GF-D8 (cell line): ENCODE results near the gene ATG9B.

ENCODE experiments used
- DNase-seq: peaks from one replicate; lab custom pipeline; 2025; lab: John Stamatoyannopoulos, UW

The ATG9B gene, protein sequence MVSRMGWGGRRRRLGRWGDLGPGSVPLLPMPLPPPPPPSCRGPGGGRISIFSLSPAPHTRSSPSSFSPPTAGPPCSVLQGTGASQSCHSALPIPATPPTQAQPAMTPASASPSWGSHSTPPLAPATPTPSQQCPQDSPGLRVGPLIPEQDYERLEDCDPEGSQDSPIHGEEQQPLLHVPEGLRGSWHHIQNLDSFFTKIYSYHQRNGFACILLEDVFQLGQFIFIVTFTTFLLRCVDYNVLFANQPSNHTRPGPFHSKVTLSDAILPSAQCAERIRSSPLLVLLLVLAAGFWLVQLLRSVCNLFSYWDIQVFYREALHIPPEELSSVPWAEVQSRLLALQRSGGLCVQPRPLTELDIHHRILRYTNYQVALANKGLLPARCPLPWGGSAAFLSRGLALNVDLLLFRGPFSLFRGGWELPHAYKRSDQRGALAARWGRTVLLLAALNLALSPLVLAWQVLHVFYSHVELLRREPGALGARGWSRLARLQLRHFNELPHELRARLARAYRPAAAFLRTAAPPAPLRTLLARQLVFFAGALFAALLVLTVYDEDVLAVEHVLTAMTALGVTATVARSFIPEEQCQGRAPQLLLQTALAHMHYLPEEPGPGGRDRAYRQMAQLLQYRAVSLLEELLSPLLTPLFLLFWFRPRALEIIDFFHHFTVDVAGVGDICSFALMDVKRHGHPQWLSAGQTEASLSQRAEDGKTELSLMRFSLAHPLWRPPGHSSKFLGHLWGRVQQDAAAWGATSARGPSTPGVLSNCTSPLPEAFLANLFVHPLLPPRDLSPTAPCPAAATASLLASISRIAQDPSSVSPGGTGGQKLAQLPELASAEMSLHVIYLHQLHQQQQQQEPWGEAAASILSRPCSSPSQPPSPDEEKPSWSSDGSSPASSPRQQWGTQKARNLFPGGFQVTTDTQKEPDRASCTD

DNA sequence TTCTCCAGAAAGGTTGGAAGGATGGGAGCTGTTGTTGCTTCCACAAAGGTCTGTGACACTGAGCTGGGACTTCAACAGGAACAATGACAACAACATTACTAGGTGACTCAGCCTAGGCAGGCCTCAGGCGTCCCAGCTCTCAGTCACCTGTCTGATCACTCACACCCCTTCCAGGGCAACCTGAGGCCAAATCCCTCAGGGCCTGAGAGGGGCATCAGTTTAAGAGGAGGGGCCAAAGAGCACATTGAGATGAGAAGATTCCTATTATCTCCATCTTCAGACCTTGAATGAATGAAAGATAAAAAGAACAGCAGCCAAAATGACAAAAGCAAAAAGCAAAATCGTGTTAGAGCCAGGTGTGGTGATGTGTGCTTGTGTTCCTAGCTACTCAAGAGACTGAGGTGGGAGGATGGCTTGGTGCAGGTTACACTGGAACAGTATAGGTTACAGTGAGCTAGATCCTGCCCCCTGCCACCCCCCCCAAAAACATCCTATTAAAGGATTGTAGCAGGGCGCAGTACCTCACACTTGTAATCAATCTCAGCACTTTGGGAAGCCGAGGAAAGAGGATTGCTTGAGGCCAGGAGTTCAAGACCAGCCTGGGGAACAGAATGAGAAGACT is at the start of gene ATG9B:
Gene ATG9B (minus strand): TSS at position 60 of the 622 bp plus-strand sequence. CDS start 71 bp downstream, outside the sequence.
- no peak for DNase-seq

DNA sequence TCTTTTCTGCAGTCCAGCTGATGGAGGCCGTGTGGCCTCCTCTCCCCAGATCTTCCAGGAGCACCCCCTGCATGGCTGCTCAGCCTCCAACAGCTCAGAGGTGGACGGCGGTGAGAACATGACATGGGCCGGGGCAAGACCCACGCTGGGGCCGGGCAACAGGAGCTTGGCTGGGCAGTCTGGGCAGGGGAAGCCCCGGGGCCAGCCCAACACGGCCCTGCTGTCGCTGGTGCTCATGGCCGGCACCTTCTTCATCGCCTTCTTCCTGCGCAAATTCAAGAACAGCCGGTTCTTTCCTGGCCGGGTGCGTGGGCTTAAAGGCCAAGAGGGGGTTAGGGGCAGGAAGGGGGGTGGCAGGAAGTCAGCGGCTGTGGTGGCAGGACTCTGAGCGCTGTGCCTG is 49.7 kb upstream of the ATG9B start:
- no peak for DNase-seq

DNA sequence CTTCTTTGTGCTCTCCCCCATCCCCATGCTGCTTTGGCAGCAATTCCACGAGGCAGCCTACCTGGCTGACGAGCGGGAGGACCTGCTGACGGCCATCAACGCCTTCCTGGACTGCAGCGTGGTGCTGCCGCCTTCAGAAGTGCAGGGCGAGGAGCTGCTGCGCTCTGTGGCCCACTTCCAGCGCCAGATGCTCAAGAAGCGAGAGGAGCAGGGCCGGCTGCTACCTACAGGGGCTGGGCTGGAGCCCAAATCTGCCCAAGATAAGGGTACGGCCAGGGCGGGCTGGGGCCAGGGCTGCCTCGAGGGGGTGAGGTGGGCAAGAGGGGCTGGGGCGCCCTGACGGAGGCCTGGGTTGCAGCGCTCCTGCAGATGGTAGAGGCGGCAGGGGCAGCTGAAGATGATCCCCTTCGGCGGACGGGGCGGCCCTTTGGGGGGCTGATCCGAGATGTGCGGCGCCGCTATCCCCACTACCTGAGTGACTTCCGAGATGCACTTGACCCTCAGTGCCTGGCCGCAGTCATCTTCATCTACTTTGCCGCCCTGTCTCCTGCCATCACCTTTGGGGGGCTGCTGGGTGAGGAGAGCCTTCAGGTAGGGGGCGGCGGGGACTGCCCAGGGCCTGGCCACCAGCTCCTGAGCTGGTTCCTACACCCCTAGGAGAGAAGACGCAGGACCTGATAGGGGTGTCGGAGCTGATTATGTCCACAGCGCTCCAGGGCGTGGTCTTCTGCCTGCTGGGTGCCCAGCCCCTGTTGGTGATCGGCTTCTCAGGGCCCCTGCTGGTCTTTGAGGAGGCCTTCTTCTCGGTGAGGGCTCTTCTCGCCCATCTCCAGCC is 47.0 kb upstream of the ATG9B start:
- DNase-seq, result no peak

DNA sequence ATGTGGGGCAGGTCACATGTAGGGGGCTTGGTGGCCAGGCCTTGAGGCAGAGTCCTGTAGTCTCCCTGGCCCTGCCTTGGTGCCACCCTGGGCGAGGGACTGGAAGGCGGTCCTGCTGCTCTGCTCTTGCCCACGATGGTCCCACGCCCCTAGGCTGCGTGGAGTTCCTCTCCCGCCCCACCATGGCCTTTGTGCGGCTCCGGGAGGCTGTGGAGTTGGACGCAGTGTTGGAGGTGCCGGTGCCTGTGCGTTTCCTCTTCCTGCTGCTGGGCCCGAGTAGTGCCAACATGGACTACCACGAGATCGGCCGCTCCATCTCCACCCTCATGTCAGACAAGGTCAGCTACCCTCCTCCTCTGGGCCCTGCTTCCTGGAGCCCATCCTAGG is 46.3 kb upstream of the ATG9B start:
- DNase-seq, result no peak

DNA sequence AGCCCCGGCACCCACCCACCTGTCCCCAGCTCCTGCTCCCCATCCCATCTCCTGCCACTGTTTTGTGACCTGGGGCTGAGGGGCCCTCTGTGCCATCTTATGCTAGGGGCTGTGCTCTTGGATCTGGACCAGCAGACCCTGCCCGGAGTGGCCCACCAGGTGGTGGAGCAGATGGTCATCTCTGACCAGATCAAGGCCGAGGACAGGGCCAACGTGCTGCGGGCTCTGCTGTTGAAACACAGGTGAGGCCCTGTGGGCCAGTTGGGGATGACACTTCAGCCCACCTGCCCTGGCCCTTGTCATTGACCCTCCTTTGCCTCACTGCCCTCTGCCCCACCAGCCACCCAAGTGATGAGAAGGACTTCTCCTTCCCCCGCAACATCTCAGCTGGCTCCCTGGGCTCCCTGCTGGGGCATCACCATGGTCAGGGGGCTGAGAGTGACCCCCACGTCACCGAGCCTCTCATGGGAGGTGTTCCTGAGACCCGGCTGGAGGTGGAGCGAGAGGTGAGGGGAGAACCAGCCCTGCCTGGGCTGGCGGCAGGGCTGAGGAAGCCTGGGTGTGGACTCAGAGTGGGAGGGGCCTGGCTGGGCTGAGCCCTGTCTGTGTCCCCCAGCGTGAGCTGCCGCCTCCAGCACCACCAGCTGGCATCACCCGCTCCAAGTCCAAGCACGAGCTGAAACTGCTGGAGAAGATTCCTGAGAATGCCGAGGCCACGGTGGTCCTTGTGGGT is 45.7 kb upstream of the ATG9B start:
- DNase-seq, result no peak

DNA sequence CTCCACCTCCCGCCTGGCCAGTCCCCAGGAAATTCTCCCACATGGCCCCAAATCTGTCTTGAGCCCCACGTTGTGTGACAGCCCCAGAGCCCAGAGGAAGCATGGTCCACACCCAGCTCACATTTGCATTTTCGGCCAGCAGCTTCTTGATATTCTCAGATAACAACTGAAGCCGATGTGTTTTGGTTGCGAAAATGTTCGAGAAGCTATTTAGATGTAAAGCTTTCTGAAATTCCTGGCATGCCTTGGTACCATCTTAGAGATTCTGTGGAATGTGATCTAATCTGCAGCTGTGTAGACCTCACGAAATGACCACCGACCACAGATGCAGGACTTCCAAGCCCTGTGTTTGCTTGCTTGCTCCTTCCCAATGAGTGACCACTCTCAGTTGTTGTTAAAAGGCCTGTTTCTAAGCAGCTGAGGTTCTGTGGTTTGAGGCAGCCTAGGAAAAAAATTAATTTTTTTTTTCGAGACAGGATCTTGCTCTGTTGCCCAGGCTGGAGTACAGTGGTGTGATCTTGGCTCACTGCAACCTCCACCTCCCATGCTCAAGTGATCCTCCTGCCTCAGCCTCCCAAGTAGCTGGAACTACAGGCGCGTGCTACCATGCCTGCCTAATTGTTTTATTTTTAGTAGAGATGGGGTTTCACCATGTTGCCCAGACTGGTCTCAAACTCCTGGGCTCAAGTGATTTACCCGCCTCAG is 43.9 kb upstream of the ATG9B start:
- no peak for DNase-seq

DNA sequence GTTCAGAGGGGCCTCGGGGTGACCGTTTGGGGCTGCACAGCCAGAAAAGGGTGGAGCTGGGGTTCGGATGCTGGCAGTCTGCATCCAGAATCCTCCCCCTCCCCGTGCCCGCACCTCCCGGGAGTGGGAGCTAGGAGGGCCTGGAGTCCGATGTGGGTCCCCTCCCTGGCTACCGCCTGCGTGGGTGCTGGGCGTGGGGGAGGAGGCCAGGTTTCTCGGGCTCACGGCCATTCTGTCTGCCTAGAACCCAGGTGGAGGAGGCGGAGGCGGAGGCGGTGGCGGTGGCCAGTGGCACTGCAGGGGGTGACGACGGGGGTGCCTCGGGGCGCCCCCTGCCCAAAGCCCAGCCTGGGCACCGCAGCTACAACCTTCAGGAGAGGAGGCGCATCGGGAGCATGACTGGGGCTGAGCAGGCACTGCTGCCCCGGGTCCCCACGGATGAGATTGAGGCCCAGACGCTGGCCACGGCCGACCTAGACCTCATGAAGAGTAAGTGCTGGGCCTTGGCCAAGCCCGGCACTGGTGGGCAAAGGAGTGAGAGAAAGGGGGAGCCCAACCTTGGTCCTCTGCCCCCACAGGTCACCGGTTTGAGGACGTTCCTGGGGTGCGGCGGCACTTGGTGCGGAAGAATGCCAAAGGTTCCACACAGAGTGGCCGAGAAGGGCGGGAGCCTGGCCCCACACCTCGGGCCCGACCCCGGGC is 42.1 kb upstream of the ATG9B start:
- DNase-seq, result no peak

DNA sequence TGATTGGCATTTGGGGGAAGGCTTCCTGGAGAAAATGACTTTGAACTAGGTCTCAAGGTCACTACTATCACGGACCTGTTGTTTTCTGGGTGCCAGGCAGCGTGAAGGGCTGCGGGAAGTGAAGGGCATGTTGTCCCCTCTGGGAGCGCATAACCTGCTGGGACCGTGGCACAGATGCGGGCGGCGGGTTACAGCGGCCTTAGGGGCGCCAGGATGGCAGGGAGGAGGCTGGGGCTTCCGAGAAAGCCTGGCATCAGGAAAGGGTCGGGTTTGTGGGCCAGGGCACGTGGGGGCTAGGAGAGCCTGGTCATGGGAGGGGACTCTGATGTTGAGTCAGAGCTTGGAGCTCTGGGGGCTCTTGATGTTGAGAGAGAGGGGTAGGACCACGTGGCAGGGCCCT is 41.2 kb upstream of the ATG9B start:
- DNase-seq, result no peak

DNA sequence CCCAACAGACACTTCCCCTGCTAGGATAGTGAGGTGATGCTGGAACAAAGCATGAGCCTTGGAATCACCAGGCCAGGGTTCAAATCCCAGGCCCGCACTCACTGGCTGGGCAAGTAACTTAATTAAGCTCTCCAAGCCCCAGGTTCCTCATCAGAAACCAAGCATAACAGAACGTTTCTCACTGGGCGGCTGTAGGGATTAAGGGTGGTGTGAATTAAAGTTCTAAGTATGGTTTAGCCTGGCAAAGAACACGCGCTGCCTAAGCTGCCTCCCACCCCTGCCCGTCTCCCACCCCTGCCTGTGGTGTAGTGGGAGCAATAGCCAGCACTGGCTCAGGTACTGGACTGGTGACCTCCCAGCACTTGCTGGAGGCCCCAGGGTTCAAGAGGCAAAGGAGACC is 40.7 kb upstream of the ATG9B start:
- no peak for DNase-seq

DNA sequence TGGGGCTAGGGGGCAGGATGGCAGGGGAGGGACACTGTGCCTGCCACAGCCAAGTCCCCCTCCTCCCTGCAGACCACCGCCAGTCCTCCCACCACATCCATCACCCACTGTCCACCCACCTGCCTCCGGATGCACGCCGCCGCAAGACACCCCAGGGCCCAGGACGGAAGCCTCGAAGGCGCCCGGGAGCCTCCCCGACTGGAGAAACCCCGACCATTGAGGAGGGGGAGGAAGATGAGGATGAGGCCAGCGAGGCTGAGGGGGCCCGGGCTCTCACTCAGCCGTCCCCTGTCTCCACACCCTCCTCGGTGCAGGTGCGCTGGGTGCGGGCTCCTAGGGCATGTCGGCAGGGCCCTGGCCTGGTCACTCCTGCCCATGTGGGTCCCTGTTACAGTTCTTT is 40.2 kb upstream of the ATG9B start:
- no peak for DNase-seq

DNA sequence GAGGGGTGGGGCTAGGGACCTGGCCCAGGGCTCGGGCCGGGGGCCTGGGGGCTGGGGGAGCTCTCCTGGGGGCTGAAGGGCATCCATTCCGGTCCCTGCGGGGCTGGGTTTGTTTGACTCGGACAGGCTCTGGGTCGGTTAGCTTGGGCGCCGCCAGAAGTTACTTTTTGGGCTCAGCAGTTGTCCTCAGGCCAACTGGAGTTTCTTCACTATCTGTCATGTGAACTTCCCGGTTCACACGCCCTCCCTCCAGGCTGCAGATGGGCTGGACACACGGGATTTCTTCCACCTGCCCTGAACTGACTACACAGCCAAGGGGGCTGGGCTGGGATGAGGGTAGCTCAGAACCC is 38.9 kb upstream of the ATG9B start:
- DNase-seq, result no peak

DNA sequence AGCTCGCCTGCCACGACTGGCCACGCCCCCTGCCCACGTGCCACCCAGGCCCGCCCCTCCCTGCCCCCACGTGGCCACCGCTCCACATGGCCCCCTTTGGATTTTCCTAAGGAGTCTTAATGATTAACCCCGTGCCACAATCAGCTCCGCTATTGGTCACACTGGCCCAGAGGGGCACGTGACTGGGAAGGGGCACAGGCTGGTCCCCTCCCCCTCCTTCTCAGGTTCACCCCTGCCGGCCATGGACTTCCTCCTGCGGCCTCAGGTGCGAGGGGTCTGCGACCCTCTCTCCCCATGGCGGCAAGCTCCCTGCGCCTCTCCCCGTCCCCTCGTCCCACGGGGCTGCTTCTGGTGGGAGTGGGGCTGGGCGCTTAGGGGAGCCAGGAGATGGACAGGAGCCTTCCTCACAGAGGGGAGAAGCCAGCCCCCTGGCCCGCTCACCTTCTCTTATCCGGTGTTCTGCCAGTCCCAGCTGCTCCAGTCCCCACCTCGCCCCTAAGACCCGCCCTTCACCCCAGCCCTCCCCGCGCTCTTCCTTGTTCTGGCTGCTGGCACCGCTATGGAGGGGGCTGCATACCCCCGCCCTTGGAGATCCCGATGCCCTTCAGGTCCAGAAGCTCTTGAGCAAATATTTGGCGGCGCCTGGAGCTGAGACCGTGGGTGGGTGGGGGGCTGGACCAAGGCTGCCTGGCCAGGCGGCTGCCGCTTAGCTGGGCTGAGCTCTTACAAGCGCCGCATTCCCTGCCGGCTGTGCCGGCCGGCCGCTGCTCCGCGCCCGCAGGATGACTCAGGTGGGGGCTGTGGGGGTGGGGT is 38.3 kb upstream of the ATG9B start:
- no peak for DNase-seq

DNA sequence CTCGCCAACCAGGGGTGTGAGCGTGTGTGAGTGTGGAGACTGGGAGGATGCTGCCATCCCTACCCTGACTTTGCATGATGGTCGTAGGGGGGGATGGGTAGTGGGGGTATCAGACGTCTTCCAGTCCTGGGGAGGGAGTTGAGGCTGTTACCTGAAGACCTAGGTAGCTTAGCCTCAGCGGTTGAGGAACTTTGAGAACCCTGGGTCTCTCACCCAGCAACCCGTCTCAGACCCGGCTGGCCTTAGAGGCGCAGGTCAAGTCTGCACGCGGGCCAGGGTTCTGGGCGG is 37.8 kb upstream of the ATG9B start:
- no peak for DNase-seq

DNA sequence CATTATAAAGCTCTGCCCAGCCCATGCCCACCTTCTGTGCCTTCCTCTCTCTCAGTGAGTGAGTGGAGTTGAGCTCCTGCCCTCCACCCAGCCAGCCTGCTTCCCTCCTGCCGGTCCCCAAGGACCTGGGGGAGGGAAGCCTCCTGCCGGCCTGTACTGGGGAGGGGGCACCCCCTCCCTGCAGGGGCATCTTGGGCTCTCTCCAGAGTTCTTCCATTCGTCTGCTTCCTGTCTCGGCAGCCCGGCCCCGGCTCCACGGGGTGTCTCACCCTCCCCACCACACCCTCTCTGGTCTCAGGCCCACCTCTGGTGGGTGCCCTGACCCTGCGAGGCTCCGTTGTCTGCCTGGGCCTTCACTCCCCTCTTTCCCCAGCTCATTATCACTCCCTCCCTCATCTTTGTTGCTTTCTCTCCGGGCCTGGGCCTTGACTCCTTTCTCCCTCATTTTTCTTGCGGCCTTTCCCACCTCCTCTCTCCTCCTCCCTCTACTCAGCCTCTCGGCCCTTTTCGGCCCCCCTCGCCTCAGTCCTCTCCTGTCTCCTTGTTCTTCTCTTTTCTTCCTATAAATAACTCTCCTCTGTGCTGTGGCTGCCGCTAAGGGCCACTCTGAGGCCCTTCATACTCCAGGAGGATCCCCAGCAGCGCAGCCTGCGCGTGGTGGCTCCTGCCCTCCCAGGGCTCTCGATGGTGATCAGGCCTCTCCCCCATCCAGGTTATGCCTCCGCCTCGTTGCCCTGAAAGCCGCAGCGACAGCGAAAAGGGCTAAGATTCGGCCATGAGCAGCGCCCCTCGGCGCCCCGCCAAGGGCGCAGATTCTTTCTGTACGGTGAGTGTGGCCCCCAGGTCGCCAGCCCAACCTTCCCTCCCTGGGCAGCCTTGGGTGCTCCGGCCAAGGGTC is 37.2 kb upstream of the ATG9B start:
- no peak for DNase-seq

DNA sequence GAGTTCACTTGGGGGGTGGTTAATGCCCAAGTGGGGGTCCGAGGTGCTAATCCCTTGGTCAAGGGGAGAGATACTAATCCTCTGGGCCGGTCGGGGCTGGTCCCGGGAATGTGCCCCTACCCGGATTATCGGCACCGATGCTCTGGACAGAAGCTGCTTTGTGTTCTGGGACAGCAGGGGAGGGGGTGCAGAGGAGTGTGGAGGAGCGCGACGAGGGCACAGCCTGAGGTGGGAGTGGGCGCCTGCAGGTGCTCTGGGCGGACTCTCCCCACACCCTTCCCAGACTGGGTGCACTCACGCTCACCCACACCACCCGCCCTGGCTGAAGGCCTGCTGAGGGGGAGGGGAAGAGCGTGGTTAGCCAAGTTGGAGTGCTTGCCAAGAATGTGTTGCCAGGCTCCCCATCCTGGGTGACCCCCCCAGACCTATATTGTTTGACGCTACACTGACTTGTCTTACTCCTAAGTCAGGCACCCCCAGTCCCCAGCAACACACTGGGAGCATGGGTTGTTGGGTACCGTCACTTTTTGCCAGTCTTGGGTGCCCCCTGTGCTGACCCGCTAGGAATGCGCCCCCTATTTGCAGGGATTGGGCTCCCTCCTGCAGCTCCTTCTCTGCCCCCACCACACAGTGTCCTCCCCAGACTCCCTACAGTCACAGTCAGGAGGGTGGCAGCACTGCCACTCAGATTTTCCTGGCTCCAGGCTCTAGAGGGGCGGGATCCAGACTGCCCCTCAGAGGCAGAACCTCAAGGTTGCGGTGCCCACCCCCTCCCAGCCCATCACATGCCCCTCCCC is 36.3 kb upstream of the ATG9B start:
- DNase-seq, result no peak

DNA sequence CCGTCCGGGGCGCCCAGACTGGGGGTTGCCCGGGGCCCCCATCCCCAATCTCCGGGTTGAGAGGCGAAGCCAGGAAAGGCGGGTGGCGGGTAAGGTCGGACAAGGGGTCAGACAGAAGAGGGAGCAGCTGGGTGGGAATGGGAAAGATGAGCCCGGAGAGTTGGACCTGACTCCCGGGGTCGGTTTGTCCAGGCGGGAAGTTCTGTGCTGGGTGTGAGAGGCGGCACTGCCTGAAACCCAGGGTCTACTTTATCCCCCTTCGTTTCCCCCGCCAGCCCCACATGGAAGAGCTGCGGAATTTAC is 35.8 kb upstream of the ATG9B start:
- no peak for DNase-seq

DNA sequence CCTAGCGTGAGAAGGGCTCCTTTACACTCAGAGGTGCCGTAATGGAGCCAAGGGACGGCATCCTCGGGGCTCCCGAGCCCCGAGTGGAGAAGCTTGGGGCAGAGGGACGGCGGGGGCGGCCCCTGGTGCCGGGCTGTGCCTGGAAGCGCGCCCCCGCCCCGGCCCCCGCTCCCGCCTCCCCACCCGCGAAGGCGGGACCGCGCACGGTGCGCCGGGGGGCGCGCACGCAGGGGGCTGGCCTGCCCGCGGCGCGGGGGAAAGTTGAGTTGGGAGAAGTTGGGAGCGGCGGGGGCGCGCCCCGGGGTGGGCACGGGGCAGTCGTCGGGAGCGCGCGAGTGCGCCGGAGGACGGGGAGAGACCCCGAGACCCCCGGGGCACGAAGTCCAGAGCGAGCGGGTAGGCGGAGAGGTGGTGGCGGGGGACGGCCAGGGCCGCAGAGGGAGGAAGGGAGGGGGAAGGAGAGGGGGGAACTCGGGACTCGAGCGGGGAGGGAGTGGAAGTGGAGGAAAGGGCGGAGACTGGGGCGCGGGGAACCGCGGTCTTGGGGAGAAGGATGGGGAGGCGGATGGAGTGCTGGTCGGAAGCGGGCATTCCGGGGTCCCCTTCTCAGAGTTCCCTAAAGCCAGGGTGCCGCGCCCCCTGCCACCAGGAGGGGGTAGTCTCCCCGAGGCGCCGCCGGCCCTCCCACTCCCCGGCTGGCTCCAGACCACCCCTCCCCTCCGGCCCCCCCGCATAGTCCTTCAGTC is 35.2 kb upstream of the ATG9B start, which contains the start of gene SLC4A2:
Gene SLC4A2 (plus strand): TSS at position 223 of the 746 bp plus-strand sequence. CDS start 2,399 bp downstream, outside the sequence.
- peak; percentile 40 for DNase-seq
